HG03378 (cell line): ENCODE results near the gene KIAA0753.

Experiments
- ATAC-seq: cut with Tn5 transposase; IDR thresholded peaks from one replicate; pipeline ENCODE4 v1.9.1; 2021; ENCODE audit warnings: mild to moderate bottlenecking, moderate library complexity; ENCODE audit not compliant: unreplicated experiment

Gene KIAA0753

GRCh38 chr17:6549384-6550036 is 91.0 kb downstream of the KIAA0753 start:
- ATAC-seq = no peak

- no peak for ATAC-seq
These were observed 91.8 kb downstream of the KIAA0753 start for GRCh38 chr17:6548578-6549330.

GRCh38 chr17:6548034-6548433 is 92.5 kb downstream of the KIAA0753 start:
- no peak for ATAC-seq

GRCh38 chr17:6547336-6547735 is 93.2 kb downstream of the KIAA0753 start:
- no peak for ATAC-seq

- ATAC-seq = no peak
These were observed 94.3 kb downstream of the KIAA0753 start for GRCh38 chr17:6546069-6546718.

- no peak for ATAC-seq
These were observed 95.2 kb downstream of the KIAA0753 start for GRCh38 chr17:6545291-6545690.

- no peak for ATAC-seq
These were observed 96.5 kb downstream of the KIAA0753 start for GRCh38 chr17:6544011-6544370.

GRCh38 chr17:6543079-6544010 is 97.2 kb downstream of the KIAA0753 start:
- ATAC-seq = no peak

GRCh38 chr17:6542577-6542976 is 97.9 kb downstream of the KIAA0753 start:
- no peak for ATAC-seq

- ATAC-seq = no peak
These were observed 98.6 kb downstream of the KIAA0753 start for GRCh38 chr17:6541886-6542285.

GRCh38 chr17:6539871-6540270 is 100.6 kb downstream of the KIAA0753 start:
- no peak for ATAC-seq

GRCh38 chr17:6536566-6537065 is 103.9 kb downstream of the KIAA0753 start:
- no peak for ATAC-seq

GRCh38 chr17:6536053-6536452 is 104.5 kb downstream of the KIAA0753 start:
- no peak for ATAC-seq

GRCh38 chr17:6534846-6535514 is 105.5 kb downstream of the KIAA0753 start:
- no peak for ATAC-seq

- ATAC-seq = no peak
These were observed 108.0 kb downstream of the KIAA0753 start for GRCh38 chr17:6532441-6532885.

GRCh38 chr17:6531575-6531974 is 108.9 kb downstream of the KIAA0753 start:
- ATAC-seq = no peak

GRCh38 chr17:6530324-6530920 is 110.1 kb downstream of the KIAA0753 start:
- no peak for ATAC-seq

GRCh38 chr17:6528557-6528956 is 112.0 kb downstream of the KIAA0753 start:
- no peak for ATAC-seq
